Tibial nerve (tissue), 4 donors: Measurements from ENCODE around the gene ATAD1. TPM values are rescaled to one million over a fixed set of nuclear protein-coding genes. Genes with fewer than 3 reads are reported as not detected.
"Not testable (repeated sequence)": the region's sequence is repeated elsewhere in the genome, so short reads cannot be mapped to it uniquely, and the experiment has no call there.

Source experiments
- DNase-seq, 2 donors: peaks; one replicate each; pipeline ENCODE4 v3.0.0-alpha.2; 2019; ENCODE audit warnings: low spot score in 2 of 2
- H3K27ac ChIP-seq, 4 donors: fragments of 200-600 bp; sonication (generic) in 3 of 4; one replicate each; pipeline ENCODE4 v1.5.1; 2017 to 2019; ENCODE audit warnings: mild to moderate bottlenecking in 1 of 4
- H3K27me3 ChIP-seq, 2 donors: fragments of 200-600 bp; sonication (generic) in 1 of 2; one replicate each; pipeline versions ENCODE4 v1.5.1 to v1.6.0; 2017 to 2019
- H3K36me3 ChIP-seq, 3 donors: fragments of 200-600 bp; sonication (generic); one replicate each; pipeline ENCODE4 v1.5.1; 2018 to 2019
- H3K4me1 ChIP-seq, 4 donors: fragments of 200-600 bp; sonication (generic) in 3 of 4; one replicate each; pipeline ENCODE4 v1.5.1; 2017 to 2019
- H3K4me3 ChIP-seq, 4 donors: fragments of 200-600 bp; sonication (generic) in 3 of 4; one replicate each; pipeline ENCODE4 v1.5.1; 2017 to 2019; ENCODE audit warnings: mild to moderate bottlenecking in 1 of 4, moderate library complexity in 1 of 4
- H3K9me3 ChIP-seq, 4 donors: fragments of 200-600 bp; sonication (generic) in 3 of 4; one replicate each; pipeline ENCODE4 v1.5.1; 2017 to 2019
- CTCF ChIP-seq, 5 experiments: fragments of 200-600 bp in 3 of 5; fragments of 450-650 bp in 2 of 5; sonication (generic) in 3 of 5; IDR thresholded peaks; one replicate each; pipeline ENCODE4 v1.5.1; 2016 to 2019; ENCODE audit warnings: antibody characterized with exemption in 5 of 5, mild to moderate bottlenecking in 3 of 5, moderate library complexity in 2 of 5
- EP300 ChIP-seq, 2 donors: sonication (generic); formaldehyde crosslinking; IDR thresholded peaks; one replicate each; pipeline ENCODE4 v1.6.1; 2017; ENCODE audit warnings: antibody characterized with exemption in 2 of 2, mild to moderate bottlenecking in 1 of 2
- POLR2A ChIP-seq, 2 donors: fragments of 450-650 bp; IDR thresholded peaks; one replicate each; pipeline ENCODE4 v1.6.1; 2017; ENCODE audit warnings: antibody characterized with exemption in 2 of 2, mild to moderate bottlenecking in 2 of 2, moderate library complexity in 2 of 2
- WGBS, 2 donors: methylation state at CpG; one replicate each; pipeline ENCODE4 v1.1.5; 2018; 5-methylcytosine and 5-hydroxymethylcytosine counted together
- total RNA-seq, 4 donors: library from RNA; depleted of rRNA; stranded (reverse); fragments of >200 nt; gene quantifications; one replicate each; pipeline ENCODE4 v1.1.0, GENCODE V29; 2016

Gene ATAD1
- total RNA-seq, 4 donors from 2014 or later = 21.8 to 45.9 (median 26.9) TPM

GRCh38 chr10:87816163-87816897 lies 1.7 kb downstream of the ATAD1 start:
- no peak overlapping the region for H3K4me3 ChIP-seq
- 78 to 81% methylated on average over 9 of the region's 9 CpGs for WGBS, 2 donors
- no peak overlapping the region for H3K27ac ChIP-seq

GRCh38 chr10:87804939-87805569 lies 13.0 kb downstream of the ATAD1 start:
- Histone ChIP-seq H3K27ac (no peak overlapping the region), H3K4me1 (peaks cover 0 to 6% (median 0%) of the 10 kb centered on the region in 4 donors), H3K9me3 (peaks cover 0 to 16% (median 0%) of the 10 kb centered on the region in 4 donors), H3K27me3 (no peaks in the 10 kb centered on the region), H3K36me3 (peaks cover 0 to 58% (median 0%) of the 10 kb centered on the region in 3 donors), H3K4me3 (no peak overlapping the region)
- DNase-seq = no peak
- WGBS, 2 donors = 90 to 96% methylated on average over 2 of the region's 2 CpGs
- TF ChIP-seq EP300 (IDR thresholded peaks at IDR 0.05) = no peak
- TF ChIP-seq POLR2A (IDR thresholded peaks at IDR 0.05) = no peak
- no peak for TF ChIP-seq CTCF (IDR thresholded peaks at IDR 0.05)

More at GRCh38 chr10:87816163-87816897, 1.7 kb downstream of the ATAD1 start:
- Histone ChIP-seq H3K9me3 (no peaks in the 10 kb centered on the region), H3K27me3 (no peaks in the 10 kb centered on the region), H3K36me3 (peaks cover 0 to 12% (median 3%) of the 10 kb centered on the region in 3 donors), H3K4me1 (peaks cover 0 to 29% (median 8%) of the 10 kb centered on the region in 4 donors)
- DNase-seq = no peak
- TF ChIP-seq POLR2A (IDR thresholded peaks at IDR 0.05) (no peak), EP300 (IDR thresholded peaks at IDR 0.05) (no peak), CTCF (IDR thresholded peaks at IDR 0.05) (no peak)

GRCh38 chr10:87803831-87804230 lies 14.2 kb downstream of the ATAD1 start:
- no peak overlapping the region for H3K27ac ChIP-seq
- peaks cover 0 to 47% (median 0%) of the 10 kb centered on the region in 3 donors for H3K36me3 ChIP-seq
- H3K9me3 ChIP-seq = peaks cover 0 to 16% (median 0%) of the 10 kb centered on the region in 4 donors
- H3K4me3 ChIP-seq = no peak overlapping the region
- H3K4me1 ChIP-seq = peaks cover 0 to 6% (median 0%) of the 10 kb centered on the region in 4 donors
- no peaks in the 10 kb centered on the region for H3K27me3 ChIP-seq
- TF ChIP-seq CTCF (IDR thresholded peaks at IDR 0.05) (no peak), EP300 (IDR thresholded peaks at IDR 0.05) (no peak), POLR2A (IDR thresholded peaks at IDR 0.05) (no peak)
- DNase-seq = no peak

- Histone ChIP-seq H3K4me1 (peaks cover 0 to 6% (median 0%) of the 10 kb centered on the region in 4 donors), H3K9me3 (peaks cover 0 to 16% (median 0%) of the 10 kb centered on the region in 4 donors), H3K36me3 (peaks cover 0 to 42% (median 0%) of the 10 kb centered on the region in 3 donors), H3K27ac (no peak overlapping the region), H3K27me3 (no peaks in the 10 kb centered on the region), H3K4me3 (no peak overlapping the region)
- DNase-seq = no peak
- WGBS, 2 donors = 93 to 94% methylated on average over 4 of the region's 4 CpGs
- no peak for TF ChIP-seq EP300 (IDR thresholded peaks at IDR 0.05)
These were observed 14.7 kb downstream of the ATAD1 start for GRCh38 chr10:87803328-87803727.

GRCh38 chr10:87801813-87802435 lies 16.1 kb downstream of the ATAD1 start:
- not testable (repeated sequence) for H3K4me1 ChIP-seq, H3K27ac ChIP-seq, H3K4me3 ChIP-seq, H3K27me3 ChIP-seq, DNase-seq
- Histone ChIP-seq H3K9me3 (peaks cover 0 to 16% (median 0%) of the 10 kb centered on the region in 4 donors), H3K36me3 (peaks cover 0 to 41% (median 0%) of the 10 kb centered on the region in 3 donors)
- 97 to 98% methylated on average over 1 of the region's 1 CpG for WGBS, 2 donors

- no peaks in the 10 kb centered on the region for H3K27me3 ChIP-seq
- WGBS, 2 donors = 90 to 96% methylated on average over 1 of the region's 1 CpG
- DNase-seq = no peak
- peaks cover 0 to 16% (median 0%) of the 10 kb centered on the region in 4 donors for H3K9me3 ChIP-seq
- H3K4me3 ChIP-seq = no peak overlapping the region
- peaks cover 0 to 41% (median 0%) of the 10 kb centered on the region in 3 donors for H3K36me3 ChIP-seq
- no peak overlapping the region for H3K27ac ChIP-seq
- TF ChIP-seq POLR2A (IDR thresholded peaks at IDR 0.05) (no peak), CTCF (IDR thresholded peaks at IDR 0.05) (no peak), EP300 (IDR thresholded peaks at IDR 0.05) (no peak)
- no peaks in the 10 kb centered on the region for H3K4me1 ChIP-seq
These were observed 18.2 kb downstream of the ATAD1 start for GRCh38 chr10:87799860-87800259.
